ENCODE data around the gene ANKRD60.

The ANKRD60 gene, protein sequence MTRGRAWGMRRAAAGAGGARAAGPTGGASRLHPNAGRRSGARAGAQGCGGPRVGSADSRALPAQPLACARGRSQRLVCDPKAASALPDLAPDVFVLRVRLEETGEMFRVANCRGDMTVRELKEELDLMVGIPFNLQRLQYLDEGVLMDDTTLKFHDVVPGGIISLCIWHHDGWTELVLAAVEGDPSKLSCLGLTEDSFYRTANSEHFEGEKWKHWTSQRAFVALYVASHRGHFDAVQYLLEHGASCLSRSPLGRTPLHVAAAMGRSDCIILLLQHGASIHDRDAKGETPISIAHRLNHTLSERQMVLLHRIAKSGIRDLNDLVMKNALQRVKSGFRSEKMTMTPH

DNA sequence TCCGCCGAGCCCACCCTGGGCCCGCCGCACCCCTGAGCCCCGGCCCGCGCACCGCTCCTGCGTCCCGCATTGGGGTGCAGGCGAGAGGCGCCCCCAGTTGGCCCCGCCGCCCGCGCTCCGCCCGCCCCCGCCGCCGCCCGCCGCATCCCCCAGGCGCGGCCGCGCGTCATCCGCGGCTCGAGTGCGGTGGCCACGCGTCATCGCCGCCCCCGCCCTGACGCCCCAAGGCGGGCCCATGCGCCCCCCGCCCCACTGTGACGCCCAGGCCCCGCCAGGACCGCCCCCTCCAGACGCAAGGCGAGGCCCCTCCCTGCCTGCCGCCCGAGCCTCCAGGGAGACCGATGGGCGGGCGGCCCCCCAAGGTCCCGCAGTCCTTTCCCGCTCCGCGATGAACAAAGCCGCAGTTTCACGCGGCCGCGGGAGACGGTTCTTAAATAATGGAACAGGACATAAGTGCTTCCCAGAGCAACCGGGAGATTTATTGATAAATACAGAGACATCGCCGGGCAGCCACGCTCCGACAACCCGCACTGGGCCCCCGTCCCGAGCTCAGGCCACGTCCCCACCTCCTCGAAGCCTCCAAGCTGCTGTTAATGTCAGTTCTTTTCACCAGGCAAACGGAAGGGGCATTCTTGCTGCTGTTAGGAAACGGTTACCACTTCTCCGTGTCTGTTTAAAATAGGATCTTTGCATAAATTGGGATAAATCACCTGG is at the start of gene ANKRD60:
Gene ANKRD60, minus strand, starts transcription at position 170 of the 714 bp plus-strand sequence. Its CDS starts 0 bp downstream, at position 170.
- DNase-seq = peak; percentile 52 to 83 (median 62)

DNA sequence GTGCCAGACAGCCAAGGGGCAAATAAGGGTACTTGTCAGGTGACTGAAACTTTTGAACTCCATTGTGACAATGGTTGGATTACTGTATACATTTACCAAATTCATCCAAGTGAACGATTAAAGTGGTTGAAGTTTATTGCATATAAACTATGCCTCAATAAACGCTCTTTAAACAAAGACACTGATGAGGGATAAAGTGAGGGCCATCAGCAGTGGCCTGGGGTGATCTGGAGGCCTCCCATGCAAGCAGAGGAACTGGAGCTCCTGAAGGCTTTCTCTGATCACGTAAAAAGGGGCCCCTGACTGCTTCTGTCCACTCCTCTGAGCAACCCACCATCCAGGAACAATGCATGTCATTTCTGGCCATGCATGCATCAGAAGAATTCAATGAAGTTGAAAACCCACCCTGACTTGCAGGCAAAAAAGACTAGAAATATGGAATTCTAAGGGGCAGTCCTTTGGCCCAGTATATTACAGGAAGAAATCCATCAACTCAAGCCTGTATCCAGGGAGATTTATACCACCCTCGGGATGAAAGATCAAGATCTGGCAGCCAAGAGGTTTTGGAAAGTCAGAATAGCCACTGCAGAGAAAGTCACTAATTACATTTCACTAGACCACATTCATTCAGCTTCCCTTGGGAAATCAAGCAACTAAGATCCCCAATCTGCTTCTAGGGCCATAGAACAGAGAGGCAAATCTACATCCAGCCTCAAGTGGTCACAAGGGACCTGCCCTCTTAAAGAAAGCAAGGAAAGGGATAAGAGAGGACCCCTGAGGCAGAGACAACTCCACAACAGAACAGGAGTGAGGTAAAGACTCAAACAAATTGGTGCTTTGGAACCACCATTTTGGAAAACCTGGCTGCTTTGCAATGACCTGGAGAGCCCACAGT is 49.4 kb upstream of the ANKRD60 start:
- DNase-seq = no peak

DNA sequence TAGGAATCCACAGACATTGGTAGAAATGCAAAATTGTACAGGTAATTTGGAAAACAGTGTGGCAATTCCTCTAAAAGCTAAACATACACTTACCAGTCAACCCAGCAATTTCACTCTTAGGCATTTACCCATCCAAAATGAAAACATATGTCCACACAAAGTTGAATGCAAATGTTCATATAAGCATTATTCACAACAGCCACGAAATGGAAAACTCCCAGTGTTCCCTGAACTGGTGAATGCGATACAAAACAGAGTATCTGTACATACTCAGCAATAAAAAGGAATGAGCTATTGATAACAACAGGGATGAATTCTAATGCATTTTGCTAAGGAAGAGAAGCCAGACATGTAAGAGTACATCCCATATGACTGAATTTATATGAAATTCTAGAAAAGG is 48.7 kb upstream of the ANKRD60 start:
- no peak for DNase-seq

DNA sequence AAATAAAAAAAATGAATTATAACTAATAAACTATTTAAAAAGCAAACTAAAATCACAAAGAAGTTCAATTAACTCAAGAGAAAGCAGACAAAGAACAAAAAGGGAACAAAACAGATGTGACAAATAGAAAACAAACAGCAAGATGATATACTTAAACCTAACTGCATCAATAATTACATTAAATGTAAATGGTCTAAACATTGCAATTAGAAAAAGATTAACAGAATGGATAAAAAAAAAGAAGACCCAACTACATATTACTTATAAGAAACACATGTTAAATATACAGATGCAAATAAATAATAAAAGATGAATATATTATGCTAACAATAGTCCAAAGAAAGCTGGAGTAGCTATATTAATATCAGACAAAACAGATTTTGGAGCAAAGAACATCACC is 45.9 kb upstream of the ANKRD60 start:
- no peak for DNase-seq

DNA sequence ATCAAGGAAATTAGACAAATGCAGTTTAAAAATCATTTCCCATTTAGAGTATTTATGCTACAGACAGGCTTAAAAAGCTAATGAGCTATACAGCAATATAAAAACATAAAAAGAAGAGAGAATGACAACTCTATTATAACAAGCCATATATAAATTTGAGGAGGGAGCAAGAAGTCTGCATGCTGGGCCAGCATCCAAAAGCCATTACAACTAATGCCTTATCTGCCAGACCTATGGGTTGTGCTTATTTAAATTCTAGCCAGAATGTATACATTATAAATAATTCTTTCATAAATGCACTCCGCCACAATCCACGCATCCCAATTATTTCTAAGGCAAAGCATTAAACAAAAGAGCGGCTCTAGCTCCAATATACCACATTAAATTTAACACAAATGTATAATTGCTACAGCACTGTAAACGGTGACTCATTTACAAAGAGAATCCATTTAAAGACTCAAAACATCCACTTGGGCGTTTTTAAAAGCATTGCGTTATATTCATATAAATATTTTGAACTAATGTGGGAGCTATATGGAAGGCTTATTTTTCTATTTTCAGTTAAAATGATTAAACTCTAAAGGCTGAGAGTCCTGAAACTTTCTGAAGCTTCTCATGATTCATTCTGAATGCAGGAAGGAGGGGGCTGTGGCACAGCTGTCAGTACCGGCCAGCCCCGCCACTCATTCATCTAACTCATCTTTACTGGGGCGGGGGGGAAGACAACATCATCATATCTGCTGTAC is 43.3 kb upstream of the ANKRD60 start:
- no peak for DNase-seq

DNA sequence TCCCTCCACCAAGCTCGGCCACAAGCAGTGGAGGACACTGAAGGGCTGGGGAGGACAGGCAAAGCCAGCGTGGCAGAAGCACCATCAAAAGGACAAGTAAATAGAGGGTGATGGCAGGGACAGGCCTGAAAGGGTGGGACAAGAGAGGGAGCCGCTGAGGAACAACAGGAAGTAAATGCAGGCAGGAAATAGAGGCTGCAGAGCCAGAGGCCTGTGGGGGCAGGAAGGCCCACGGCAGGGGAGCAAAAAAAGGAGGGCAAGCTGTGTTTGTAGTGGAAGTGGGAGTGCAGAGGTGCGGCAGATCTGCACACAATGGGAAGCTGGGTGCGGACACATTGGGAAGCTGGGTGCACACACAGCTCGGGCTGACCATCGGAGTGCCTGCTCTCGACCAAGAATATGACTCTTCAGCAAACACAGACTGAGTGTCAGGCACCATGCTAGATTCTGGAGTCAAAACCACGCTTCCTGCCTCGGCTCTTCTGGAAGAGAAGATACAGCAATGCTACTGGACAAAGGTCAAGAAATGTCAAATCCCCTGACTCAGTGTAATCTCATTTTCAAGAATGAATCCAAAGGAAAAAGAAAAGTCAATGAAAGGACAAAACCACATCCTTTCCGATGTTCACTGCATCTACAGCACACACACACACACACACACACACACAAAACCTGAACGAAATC is 40.6 kb upstream of the ANKRD60 start:
- no peak for DNase-seq

DNA sequence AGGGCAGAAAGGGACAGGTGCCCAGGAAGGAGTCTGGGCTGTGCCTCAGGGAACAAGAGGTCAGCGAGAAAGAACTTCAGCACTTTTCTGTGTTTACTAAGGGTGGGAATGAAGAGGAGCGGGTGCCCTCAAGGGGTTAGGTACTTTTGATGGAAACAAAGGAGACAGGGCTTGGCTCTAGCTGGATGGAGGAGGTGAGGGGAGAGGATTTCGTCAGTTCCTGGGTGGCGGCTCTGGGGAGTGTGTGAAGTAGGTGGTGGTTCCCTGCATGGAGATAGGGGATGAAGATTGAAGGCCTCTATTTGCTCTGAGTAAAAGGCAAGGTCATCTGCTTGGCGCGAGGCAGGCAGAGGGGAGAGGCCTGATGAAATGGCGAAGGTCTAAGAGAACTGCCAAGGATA is 40.0 kb upstream of the ANKRD60 start:
- DNase-seq = no peak

DNA sequence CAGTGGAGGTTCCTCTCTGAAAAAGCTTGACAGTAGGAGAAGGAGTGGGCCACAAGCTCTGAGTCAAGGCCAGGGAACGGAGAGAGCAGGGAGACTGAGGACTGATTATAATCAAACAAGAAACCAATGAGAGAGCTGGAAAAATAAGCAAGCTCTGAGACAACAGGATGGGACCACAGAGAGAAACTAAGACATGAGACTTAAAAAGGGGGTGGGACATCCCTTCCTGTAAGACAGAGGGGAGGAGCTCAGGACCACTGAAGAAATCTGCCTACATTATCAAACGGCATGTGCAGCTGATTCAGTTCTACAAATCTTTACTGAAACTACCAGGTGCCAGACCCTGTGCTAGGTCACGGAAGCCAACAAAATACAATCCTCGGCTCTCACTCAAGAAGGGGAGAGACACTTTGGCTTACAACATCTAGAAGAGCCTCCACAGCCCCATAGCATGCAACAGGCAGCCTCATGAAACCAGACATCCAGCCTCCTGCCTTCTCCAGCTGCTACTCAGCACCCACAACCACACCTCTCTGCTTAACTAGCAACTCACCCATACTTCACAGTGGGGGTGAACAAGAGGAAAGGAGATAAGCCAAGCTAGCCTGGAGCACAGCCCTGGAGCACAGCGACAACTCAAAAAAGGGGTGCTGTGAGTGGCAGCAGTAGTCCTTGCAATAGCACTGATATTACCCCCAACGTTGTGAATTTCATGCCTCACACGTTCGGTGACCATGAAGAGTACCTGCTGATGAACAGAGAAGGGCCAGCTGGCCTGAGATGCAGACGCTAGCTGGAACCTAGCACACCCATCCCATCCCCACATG is 39.1 kb upstream of the ANKRD60 start:
- no peak for DNase-seq

DNA sequence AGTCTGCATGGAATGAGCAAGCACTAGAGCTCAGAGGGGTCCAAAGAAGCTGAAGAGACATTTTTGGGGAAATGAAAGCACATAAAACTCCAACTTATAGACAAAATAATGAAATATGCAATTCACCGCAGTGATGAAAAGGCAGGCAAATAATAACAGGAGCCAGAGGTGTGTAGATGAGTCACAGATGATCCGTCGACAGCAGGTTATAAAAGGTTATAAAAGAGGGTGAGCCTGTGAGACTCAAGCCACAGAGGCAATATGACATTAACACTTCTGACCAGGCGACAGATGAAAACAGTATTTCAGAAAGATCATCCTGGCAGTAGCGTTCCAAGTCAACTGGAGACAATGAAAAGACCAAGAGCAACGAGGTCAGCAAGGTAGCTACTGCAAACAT is 35.8 kb upstream of the ANKRD60 start:
- DNase-seq = no peak

DNA sequence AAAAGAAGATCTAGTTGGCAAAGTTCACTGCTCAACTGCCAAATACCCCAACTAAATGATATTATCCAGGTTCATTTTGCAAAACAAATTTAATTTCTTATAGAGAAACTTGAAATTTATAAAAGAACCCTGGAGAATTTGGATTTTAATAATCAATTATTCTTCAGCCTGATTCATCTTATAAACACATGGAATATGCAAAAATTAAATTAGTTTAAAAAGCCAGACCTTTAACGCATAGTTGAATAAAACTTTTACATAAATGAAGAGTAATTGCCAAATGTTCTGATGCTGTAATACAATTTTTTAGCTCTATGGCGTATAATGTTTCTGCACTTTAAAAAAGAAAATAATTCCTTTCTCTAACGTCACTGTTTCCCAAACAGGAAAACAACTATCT is 33.2 kb upstream of the ANKRD60 start:
- no peak for DNase-seq

DNA sequence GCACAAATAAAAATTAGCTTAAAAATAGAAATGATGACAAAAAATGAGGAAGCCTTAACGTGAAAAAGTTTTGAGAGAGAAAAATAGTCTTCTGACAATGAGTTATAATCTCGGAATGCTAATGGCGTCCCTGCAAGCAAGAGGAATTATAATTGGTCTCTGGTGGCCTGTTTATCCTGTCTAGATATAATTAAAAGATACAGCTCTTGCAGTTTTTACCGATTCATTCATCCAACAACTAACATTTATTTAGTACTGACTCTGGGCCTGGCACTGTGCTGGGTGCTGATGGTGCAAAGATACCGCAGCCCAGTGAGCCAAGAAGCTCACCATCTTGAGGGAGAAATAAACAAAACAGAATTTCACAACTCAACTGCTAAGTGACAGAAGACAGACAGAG is 31.6 kb upstream of the ANKRD60 start:
- DNase-seq = no peak

DNA sequence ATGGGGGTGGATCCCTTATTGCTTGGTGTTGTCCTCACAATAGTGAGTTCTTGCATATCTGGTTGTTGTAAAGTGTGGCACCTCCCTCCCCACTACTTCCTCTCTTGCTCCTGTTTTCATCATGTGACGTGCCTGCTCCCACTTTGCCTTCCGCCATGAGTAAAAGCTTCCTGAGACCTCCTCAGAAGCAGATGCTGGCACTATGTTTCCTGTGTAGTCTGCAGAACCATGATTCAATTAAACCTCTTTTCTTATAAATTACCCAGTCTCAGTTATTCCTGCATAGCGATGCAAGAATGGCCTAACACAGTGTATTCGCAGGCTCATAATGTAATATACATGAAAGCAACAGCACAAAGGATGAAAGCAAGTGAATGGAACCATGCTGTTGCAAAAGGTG is 28.4 kb upstream of the ANKRD60 start:
- DNase-seq = peak; percentile 61 to 70 (median 66)

DNA sequence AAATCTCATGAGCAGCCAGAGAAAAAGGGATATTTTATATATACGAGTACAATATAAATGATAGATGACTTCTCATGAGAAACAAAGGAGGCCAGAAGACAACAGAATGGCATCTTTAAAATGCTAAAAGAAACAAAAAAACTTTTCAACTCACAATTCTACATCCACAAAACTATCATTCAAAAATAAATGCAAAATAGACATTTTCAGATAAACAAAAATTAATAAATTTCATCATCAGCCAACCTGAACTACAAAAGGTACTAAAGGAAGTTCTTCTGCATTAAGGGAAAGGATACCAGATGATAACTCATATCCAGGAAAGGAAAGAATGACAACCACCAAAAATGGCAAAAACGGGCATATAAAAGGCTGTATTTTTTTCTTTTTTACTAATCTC is 27.9 kb upstream of the ANKRD60 start:
- DNase-seq = no peak

DNA sequence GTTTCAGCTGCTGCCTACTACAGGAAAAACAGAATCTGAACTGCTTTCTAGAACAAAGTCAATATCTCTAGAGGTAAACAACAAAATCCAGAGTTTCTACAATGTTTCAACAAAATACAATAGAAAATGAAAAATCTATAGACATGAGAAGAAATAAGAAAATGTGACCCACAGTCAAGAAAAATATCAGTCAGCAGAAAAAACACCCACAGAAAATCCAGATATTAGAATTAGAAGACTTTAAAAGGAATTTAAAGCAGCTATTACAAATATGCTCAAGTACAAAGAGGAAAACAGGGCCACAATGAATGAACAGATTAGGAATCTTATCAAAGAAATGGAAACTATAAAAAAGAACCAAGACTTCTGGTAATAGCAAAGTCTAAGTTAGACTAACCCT is 26.4 kb upstream of the ANKRD60 start:
- DNase-seq = no peak

DNA sequence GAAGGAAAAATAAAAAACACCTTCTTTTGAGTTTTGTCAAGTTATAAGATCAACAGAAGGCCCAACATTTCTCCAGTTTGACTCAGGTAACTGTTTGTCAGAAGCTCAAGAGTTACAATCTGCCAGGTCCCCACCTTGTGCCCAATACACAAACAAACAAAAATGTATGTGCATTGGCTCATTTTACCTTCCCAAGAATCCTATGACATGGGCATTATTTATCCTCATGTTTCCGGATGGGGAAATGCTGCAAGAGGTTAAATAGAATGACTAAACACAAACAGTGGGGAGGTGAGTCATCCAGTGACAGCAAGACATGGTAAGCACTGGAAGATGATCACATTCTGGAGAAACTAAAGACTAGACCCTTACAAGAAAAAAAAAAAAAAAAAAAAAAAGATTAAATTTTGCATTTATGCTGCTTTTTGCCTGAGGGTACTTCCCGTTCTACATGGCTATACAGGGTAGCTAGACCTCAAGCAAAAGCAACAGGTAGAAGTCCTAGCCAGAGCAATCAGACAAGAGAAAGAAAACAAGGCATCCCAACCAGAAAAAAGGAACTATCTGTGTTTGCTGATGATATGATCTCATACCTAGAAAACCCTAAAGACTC is 23.6 kb upstream of the ANKRD60 start:
- DNase-seq = peak; percentile 84 to 93 (median 90)

DNA sequence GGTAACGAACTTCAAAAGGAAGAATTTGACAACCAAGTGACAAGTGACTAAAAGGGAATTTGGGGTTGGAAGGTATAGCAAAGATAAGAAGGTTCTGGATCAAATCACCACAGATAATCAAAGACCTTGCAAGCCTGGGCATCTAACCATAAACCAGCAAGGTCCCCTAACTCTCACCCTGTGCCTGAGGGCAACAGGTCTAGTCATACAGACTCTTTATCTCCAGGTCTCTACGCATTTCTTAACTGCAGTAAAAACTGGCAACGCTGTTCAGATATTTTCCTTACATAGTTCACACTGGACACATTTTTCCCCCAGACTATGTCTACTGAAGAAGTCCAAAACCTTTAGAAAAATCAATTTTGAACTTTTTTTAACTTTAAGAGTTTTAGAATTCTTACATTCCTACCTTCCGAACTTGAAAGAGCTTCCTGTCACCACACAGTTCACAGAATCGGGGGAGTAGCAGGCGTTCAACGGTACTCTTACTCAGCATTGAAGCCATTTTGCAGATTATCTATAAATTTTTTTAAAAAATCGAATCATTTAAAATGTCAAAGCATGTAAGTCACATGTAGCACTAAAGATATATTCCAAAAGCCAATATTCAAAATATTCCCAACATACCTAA is 23.0 kb upstream of the ANKRD60 start:
- no peak for DNase-seq

DNA sequence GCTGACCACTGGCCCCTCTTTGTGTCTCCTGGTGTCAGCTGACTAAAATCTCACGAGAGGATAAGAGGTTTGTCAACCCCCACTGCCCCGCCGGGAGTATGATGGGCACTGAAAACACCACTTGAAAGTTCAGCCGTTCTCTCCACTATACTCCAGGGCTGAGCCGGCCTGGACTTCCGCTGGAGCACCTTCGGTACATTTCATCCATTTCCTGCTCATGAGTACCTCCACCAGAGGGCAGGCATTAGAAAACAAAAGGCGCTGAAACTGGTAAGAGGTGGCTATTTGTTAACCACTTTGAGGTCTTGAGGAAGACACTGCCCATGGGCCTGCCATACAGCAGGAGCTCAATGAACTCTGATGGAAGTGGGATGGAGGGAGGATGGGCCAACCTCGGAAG is 17.9 kb upstream of the ANKRD60 start:
- DNase-seq = no peak

DNA sequence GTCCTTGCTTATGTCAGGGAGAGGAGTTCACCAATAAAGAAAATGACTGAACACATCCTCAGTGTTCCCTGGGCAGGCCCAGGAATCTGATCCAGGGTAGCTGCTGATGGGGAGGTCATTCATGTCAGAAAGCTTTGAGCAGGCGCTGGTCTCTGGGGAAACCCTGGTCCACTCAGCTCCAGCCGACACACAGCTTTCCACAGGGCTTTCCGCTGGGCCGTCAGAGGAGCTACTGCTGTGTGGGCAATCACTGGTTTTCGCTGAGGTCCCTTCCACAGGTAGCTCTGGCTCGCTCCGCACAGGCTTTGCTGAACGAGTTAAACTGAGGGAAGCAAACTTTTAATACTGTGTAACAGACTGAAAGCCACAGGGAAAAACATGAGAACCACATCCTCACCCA is 17.5 kb upstream of the ANKRD60 start:
- no peak for DNase-seq

DNA sequence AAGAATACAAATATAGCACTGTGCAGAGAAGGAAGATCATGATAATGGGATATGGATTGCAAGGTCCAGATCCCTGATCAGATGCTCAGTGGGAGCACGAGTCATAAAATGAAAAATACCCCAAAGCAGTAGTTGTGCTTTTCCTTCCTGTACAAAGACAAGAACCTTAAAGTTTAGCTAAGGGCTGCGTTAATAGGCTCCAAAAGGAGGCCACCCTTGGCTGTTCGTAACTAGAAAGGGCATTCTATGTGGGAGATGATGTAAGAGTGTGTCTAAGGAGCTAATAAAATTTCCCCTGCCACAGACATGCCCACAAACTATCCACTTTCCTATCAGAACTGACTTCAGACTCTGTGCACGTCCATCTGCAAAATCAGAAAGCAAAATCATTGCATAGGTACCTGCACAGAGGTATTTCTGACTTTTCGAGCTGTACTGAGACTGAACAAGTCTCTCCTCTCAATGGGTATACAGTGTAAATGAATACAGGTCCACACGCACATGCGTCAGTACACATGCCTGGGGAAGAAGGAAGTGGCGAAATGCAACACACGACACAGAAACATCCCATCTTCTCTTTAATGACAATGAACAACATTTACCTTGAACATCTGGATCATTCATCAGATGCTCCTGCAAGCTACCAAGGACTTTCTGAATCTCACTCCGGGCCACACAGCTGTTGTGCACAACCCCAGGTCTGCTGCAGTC is 16.9 kb upstream of the ANKRD60 start:
- no peak for DNase-seq
